IMR-90 (cell line): ENCODE measurements around the gene SERPINB13. TPM values are rescaled to one million over a fixed set of nuclear protein-coding genes. Genes with fewer than 3 reads are reported as not detected.
A peak's percentile ranks its signal among the peaks of the same experiment; 100 is the strongest.

Experiments
- ATAC-seq: fragments of 200-7000 bp; cut with Tn5 transposase; 2 replicates; pipeline ENCODE4 v1.9.1; 2020; ENCODE audit warnings: low read depth, mild to moderate bottlenecking, moderate library complexity
- BruUV-seq: library from RNA; stranded (reverse); fragments of 400-500 nt; replicated peaks from 2 replicates; lab custom pipeline; 2021; lab: Mats Ljungman, UMichigan
- CTCF ChIA-PET: fragments of 300-600 bp; formaldehyde crosslinking; extraction: SDS; loops from one replicate; lab custom pipeline; 2021; ENCODE audit warnings: antibody characterized with exemption; lab: Yijun Ruan, JAX
- POLR2A ChIA-PET: fragments of 300-600 bp; sonication (Branson Sonifier 250); formaldehyde crosslinking; loops from one replicate; lab custom pipeline; 2022; ENCODE audit warnings: antibody characterized with exemption; ENCODE audit not compliant: unreplicated experiment; lab: Charles Lee
- DNase-seq: peaks from one replicate; pipeline ENCODE4 v3.0.0; 2013
- H2AFZ ChIP-seq: replicated peaks from 2 replicates; pipeline ENCODE3; 2013; ENCODE audit warnings: low read length, mild to moderate bottlenecking; ENCODE audit not compliant: poor library complexity
- H2AK5ac ChIP-seq: 2 replicates; pipeline ENCODE4 v1.6.1; 2013; ENCODE audit warnings: low read depth, low read length, inconsistent platforms
- H2AK9ac ChIP-seq: replicated peaks from 2 replicates; pipeline ENCODE3; 2013; ENCODE audit warnings: mild to moderate bottlenecking, low read depth, low read length, moderate library complexity; ENCODE audit not compliant: poor library complexity
- H2BK120ac ChIP-seq: 2 replicates; pipeline ENCODE4 v1.6.1; 2013; ENCODE audit warnings: low read depth, low read length, inconsistent platforms
- H2BK15ac ChIP-seq: 3 replicates; pipeline ENCODE4 v1.6.1; 2013; ENCODE audit warnings: low read depth, low read length, inconsistent platforms
- H2BK20ac ChIP-seq: 2 replicates; pipeline ENCODE4 v1.6.1; 2013; ENCODE audit warnings: low read depth, mild to moderate bottlenecking, inconsistent platforms, low read length, moderate library complexity
- H2BK5ac ChIP-seq: 2 replicates; pipeline ENCODE4 v1.6.1; 2013; ENCODE audit warnings: mild to moderate bottlenecking, low read depth, low read length, inconsistent platforms; ENCODE audit not compliant: poor library complexity, severe bottlenecking
- H3K14ac ChIP-seq: replicated peaks from 2 replicates; pipeline ENCODE4 v1.6.1; 2013; ENCODE audit warnings: low read depth, low read length, inconsistent platforms
- H3K18ac ChIP-seq: 2 replicates; pipeline ENCODE4 v1.6.1; 2013; ENCODE audit warnings: low read depth, low read length, control low read depth
- H3K23ac ChIP-seq: 2 replicates; pipeline ENCODE4 v1.6.1; 2013; ENCODE audit warnings: low read depth, low read length, inconsistent platforms
- H3K27ac ChIP-seq: 2 replicates; pipeline ENCODE4 v1.5.1; 2013; ENCODE audit warnings: mild to moderate bottlenecking, control low read depth, low read length; ENCODE audit not compliant: insufficient read depth
- H3K27me3 ChIP-seq: 2 replicates; pipeline ENCODE4 v1.6.1; 2013; ENCODE audit warnings: low read length; ENCODE audit not compliant: control insufficient read depth, insufficient read depth
- H3K36me3 ChIP-seq: 2 replicates; pipeline ENCODE4 v1.6.1; 2013; ENCODE audit warnings: low read length, mixed read lengths; ENCODE audit not compliant: control insufficient read depth, insufficient read depth
- H3K4ac ChIP-seq: 2 replicates; pipeline ENCODE4 v1.6.1; 2013; ENCODE audit warnings: low read depth, low read length, inconsistent platforms
- H3K4me1 ChIP-seq: 2 replicates; pipeline ENCODE4 v1.6.1; 2013; ENCODE audit warnings: low read length, mixed read lengths; ENCODE audit not compliant: control insufficient read depth, insufficient read depth
- H3K4me2 ChIP-seq: 2 replicates; pipeline ENCODE4 v1.6.1; 2013; ENCODE audit warnings: low read depth, mild to moderate bottlenecking, control low read depth, low read length, moderate library complexity
- H3K4me3 ChIP-seq: 2 replicates; pipeline ENCODE4 v1.5.1; 2013; ENCODE audit warnings: low read depth, mild to moderate bottlenecking, control low read depth, low read length, moderate library complexity; ENCODE audit not compliant: insufficient read depth
- H3K56ac ChIP-seq: 2 replicates; pipeline ENCODE4 v1.6.1; 2013; ENCODE audit warnings: low read length, inconsistent platforms; ENCODE audit not compliant: insufficient read depth; ENCODE audit errors: extremely low read depth
- H3K79me1 ChIP-seq, 2 experiments: 2 replicates each; pipeline ENCODE4 v1.6.1; 2013; ENCODE audit warnings: low read length in 2 of 2, inconsistent platforms in 1 of 2, low read depth in 1 of 2
- H3K9ac ChIP-seq: 2 replicates; pipeline ENCODE4 v1.6.1; 2013; ENCODE audit warnings: low read depth, low read length, control low read depth
- H3K9me1 ChIP-seq: 2 replicates; pipeline ENCODE4 v1.6.1; 2013; ENCODE audit warnings: low read length, inconsistent platforms; ENCODE audit not compliant: insufficient read depth
- H3K9me3 ChIP-seq: 2 replicates; pipeline ENCODE4 v1.6.1; 2013; ENCODE audit warnings: low read length; ENCODE audit not compliant: control insufficient read depth, insufficient read depth
- H4K20me1 ChIP-seq: 2 replicates; pipeline ENCODE4 v1.6.1; 2013; ENCODE audit warnings: low read length, inconsistent platforms; ENCODE audit not compliant: insufficient read depth
- H4K5ac ChIP-seq: 2 replicates; pipeline ENCODE4 v1.6.1; 2013; ENCODE audit warnings: mild to moderate bottlenecking, low read depth, low read length, control low read depth
- H4K8ac ChIP-seq, 2 experiments: 2 replicates each; pipeline ENCODE4 v1.6.1; 2013; ENCODE audit warnings: low read depth in 2 of 2, low read length in 2 of 2, control low read depth in 1 of 2, inconsistent platforms in 1 of 2
- H4K91ac ChIP-seq: 2 replicates; pipeline ENCODE4 v1.6.1; 2013; ENCODE audit warnings: low read depth, low read length, inconsistent platforms; ENCODE audit not compliant: insufficient read depth
- BHLHE40 ChIP-seq: fragments of 150-350 bp; IDR thresholded peaks from 2 replicates; pipeline ENCODE4 v1.6.1; 2016; ENCODE audit warnings: mild to moderate bottlenecking, low read depth, low read length
- CHD1 ChIP-seq: IDR thresholded peaks from 2 replicates; pipeline ENCODE4 v1.6.1; 2012; ENCODE audit warnings: low read depth, low read length, improper control_type of control experiment
- CTCF ChIP-seq: conservative IDR thresholded peaks from 2 replicates; pipeline ENCODE4 v1.5.1; 2012; ENCODE audit warnings: mild to moderate bottlenecking, low read depth, low read length, improper control_type of control experiment
- ELK1 ChIP-seq: fragments of 150-350 bp; IDR thresholded peaks from 2 replicates; pipeline ENCODE4 v1.6.1; 2016; ENCODE audit warnings: low read depth, mild to moderate bottlenecking, low read length, moderate library complexity, borderline replicate concordance
- FOS ChIP-seq: fragments of 150-350 bp; IDR thresholded peaks from 2 replicates; pipeline ENCODE4 v1.6.1; 2016; ENCODE audit warnings: low read depth, low read length
- MAFK ChIP-seq: IDR thresholded peaks from 2 replicates; pipeline ENCODE4 v1.6.1; 2012; ENCODE audit warnings: low read depth, low read length, improper control_type of control experiment
- MAZ ChIP-seq: IDR thresholded peaks from 2 replicates; pipeline ENCODE4 v1.6.1; 2012; ENCODE audit warnings: low read depth, mild to moderate bottlenecking, low read length, improper control_type of control experiment, moderate library complexity, borderline replicate concordance
- MXI1 ChIP-seq: IDR thresholded peaks from 2 replicates; pipeline ENCODE4 v1.6.1; 2012; ENCODE audit warnings: low read depth, mild to moderate bottlenecking, low read length, moderate library complexity, borderline replicate concordance
- NFE2L2 ChIP-seq: fragments of 150-350 bp; IDR thresholded peaks from 2 replicates; pipeline ENCODE4 v1.6.1; 2016; ENCODE audit warnings: low read depth, mild to moderate bottlenecking, low read length
- POLR2A ChIP-seq: IDR thresholded peaks from 2 replicates; pipeline ENCODE4 v1.6.1; 2012; ENCODE audit warnings: mild to moderate bottlenecking, low read depth, low read length
- RAD21 ChIP-seq: IDR thresholded peaks from 2 replicates; pipeline ENCODE4 v1.6.1; 2012; ENCODE audit warnings: low read length, improper control_type of control experiment
- RCOR1 ChIP-seq: IDR thresholded peaks from 2 replicates; pipeline ENCODE4 v1.6.1; 2012; ENCODE audit warnings: mild to moderate bottlenecking, low read length, improper control_type of control experiment; ENCODE audit not compliant: insufficient replicate concordance
- RFX5 ChIP-seq: IDR thresholded peaks from 2 replicates; pipeline ENCODE4 v1.8.0; 2012; ENCODE audit warnings: low read depth, mild to moderate bottlenecking, low read length, moderate library complexity
- SMC3 ChIP-seq: fragments of 150-350 bp; IDR thresholded peaks from 2 replicates; pipeline ENCODE4 v1.6.1; 2016; ENCODE audit warnings: low read depth, mild to moderate bottlenecking, antibody characterized with exemption, low read length, moderate library complexity
- USF2 ChIP-seq: fragments of 150-350 bp; IDR thresholded peaks from 2 replicates; pipeline ENCODE4 v1.6.1; 2017; ENCODE audit warnings: mild to moderate bottlenecking, antibody characterized with exemption, low read length, low read depth
- WGBS, 2 experiments: methylation state at CpG; one replicate each; pipeline versions ENCODE4 v1.1.5 to v1.1.7; 2013; ENCODE audit warnings: missing lambda C conversion rate in 2 of 2; ENCODE audit not compliant: insufficient read length in 1 of 2; ENCODE audit errors: extremely low coverage in 2 of 2; 5-methylcytosine and 5-hydroxymethylcytosine counted together
- dilution Hi-C: fragments of 300-500 bp; cut with HindIII; formaldehyde crosslinking; loops from one replicate; pipeline ENCODE4 v1.14.3; 2018; ENCODE audit warnings: low sequenced_read_pairs; ENCODE audit not compliant: unreplicated experiment
- in situ Hi-C: fragments of 300-500 bp; cut with MboI; formaldehyde crosslinking; loops from 3 replicates; pipeline ENCODE4 v1.14.3; 2019; ENCODE audit warnings: low sequenced_read_pairs, inconsistent platforms, mixed read lengths
- intact Hi-C: fragments of 100-400 bp; cut with micrococcal nuclease; formaldehyde crosslinking; loops from 2 replicates; pipeline ENCODE4 v1.10.0; 2022
- polyA plus RNA-seq, 3 experiments: library from polyadenylated mRNA; depleted of rRNA; stranded (reverse); fragments of >200 nt; gene quantifications; 2 replicates each; pipeline ENCODE4 v1.2.3, GENCODE V29; 2012; ENCODE audit warnings: low replicate concordance in 1 of 3
- total RNA-seq: library from RNA; depleted of rRNA; stranded (reverse); fragments of >200 nt; gene quantifications from 2 replicates; pipeline ENCODE4 v1.2.3, GENCODE V29; 2012

The SERPINB13 gene
- total and polyA plus RNA-seq, 2 of the 4 experiments (the other 2 are of a cell fraction): not detected

- no peaks in the 10 kb centered on the region for H4K20me1 ChIP-seq
- in situ Hi-C loops (no loop called here), intact Hi-C loops (no loop called here), dilution Hi-C loops (no loop called here)
- WGBS, 2 experiments: 43% methylated on average over 4 of the region's 7 CpGs; no CpG with 5 or more reads in 1 of the 2 experiments
- no TSS peak for BruUV-seq
- H3K18ac ChIP-seq: no peak overlapping the region
- H3K14ac ChIP-seq: no peak overlapping the region
- no peaks in the 10 kb centered on the region for H3K36me3 ChIP-seq
- POLR2A ChIA-PET: no interaction called here
- no peaks in the 10 kb centered on the region for H3K9me1 ChIP-seq
- ATAC-seq (no peak), DNase-seq (peak; percentile 36)
- H3K9ac ChIP-seq: no peak overlapping the region
- no peak overlapping the region for H4K8ac ChIP-seq
- no peak overlapping the region for H3K4me2 ChIP-seq
- no peak overlapping the region for H3K4me3 ChIP-seq
- H4K91ac ChIP-seq: no peak overlapping the region
- H2AK9ac ChIP-seq: no peak overlapping the region
- no peak overlapping the region for H2AFZ ChIP-seq
- CTCF ChIA-PET: no interaction called here
- H3K23ac ChIP-seq: no peak overlapping the region
- H3K79me1 ChIP-seq: no peaks in the 10 kb centered on the region
- H3K27me3 ChIP-seq: no peaks in the 10 kb centered on the region; the same call in 1 of the 2 replicates
- no peaks in the 10 kb centered on the region for H3K9me3 ChIP-seq
- no peaks in the 10 kb centered on the region for H3K4me1 ChIP-seq
- H2BK20ac ChIP-seq: no peak overlapping the region
- H3K4ac ChIP-seq: no peak overlapping the region
- no peak overlapping the region for H2AK5ac ChIP-seq
- TF ChIP-seq POLR2A (no peak), BHLHE40 (no peak), RFX5 (no peak), SMC3 (no peak), RAD21 (no peak), RCOR1 (no peak), MAZ (no peak), CHD1 (no peak), MXI1 (no peak), NFE2L2 (no peak), CTCF (no peak), MAFK (no peak), ELK1 (no peak), USF2 (no peak), FOS (no peak)
- no peak overlapping the region for H4K5ac ChIP-seq
- H2BK5ac ChIP-seq: no peak overlapping the region
- no peak overlapping the region for H3K27ac ChIP-seq
- H2BK15ac ChIP-seq: no peak overlapping the region
- H2BK120ac ChIP-seq: no peak overlapping the region
- H3K56ac ChIP-seq: no peak overlapping the region
Measured at GRCh38 chr18:63648241-63648640, 61.1 kb downstream of the SERPINB13 start.
